ENCODE measurements around the gene CCDC92.

DNA sequence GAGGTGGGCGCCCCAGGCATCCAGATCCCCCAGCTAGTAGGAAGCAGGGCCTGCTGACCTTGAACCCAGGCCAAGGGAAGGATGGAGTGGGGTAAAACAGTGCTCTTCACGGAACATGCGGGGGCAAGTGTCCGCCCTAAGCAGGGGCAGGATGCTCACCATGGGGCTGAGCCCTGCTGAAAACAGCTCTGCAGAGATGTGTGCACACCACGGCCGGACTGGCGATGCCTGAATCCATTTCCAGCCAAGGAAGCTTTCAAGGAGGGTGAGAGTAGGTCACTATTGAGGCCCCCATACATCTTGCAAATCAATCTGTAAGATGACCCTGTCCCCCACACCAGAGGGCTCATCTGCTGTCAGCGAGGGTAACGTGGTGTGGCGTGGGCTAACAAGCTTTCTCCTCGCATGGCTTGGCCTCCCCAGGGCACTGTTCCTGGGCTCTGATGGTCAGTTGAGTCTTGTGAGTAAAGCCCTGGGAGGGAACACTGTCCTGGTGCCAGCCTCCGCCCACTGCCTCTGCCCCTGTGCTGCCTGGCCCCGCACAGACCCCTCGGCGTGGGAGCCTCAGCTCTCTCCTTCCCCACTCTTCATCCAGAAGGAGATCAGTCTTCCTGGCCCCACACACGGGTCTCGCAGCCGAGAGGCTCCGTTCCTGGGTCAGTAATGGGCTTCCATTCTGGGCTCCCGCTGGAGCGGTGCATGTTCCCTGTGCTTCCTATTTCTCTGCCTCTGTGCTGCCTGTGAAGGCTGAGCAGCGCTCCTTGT is 69.1 kb downstream of the CCDC92 start:
- TF ChIP-seq, protein P1, sequence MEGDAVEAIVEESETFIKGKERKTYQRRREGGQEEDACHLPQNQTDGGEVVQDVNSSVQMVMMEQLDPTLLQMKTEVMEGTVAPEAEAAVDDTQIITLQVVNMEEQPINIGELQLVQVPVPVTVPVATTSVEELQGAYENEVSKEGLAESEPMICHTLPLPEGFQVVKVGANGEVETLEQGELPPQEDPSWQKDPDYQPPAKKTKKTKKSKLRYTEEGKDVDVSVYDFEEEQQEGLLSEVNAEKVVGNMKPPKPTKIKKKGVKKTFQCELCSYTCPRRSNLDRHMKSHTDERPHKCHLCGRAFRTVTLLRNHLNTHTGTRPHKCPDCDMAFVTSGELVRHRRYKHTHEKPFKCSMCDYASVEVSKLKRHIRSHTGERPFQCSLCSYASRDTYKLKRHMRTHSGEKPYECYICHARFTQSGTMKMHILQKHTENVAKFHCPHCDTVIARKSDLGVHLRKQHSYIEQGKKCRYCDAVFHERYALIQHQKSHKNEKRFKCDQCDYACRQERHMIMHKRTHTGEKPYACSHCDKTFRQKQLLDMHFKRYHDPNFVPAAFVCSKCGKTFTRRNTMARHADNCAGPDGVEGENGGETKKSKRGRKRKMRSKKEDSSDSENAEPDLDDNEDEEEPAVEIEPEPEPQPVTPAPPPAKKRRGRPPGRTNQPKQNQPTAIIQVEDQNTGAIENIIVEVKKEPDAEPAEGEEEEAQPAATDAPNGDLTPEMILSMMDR (CRISPR knock-in tag; IDR thresholded peaks at IDR 0.05): no peak
- TF ChIP-seq HMG20A (CRISPR knock-in tag; IDR thresholded peaks at IDR 0.05; ENCODE audit: borderline replicate concordance) (no peak), KDM4B (CRISPR knock-in tag; IDR thresholded peaks at IDR 0.05) (no peak), REST (IDR thresholded peaks at IDR 0.05; ENCODE audit: borderline replicate concordance in 1 of 2, low read depth in 1 of 2, low read length in 2 of 2) (no peak), NPAS2 (CRISPR knock-in tag; IDR thresholded peaks at IDR 0.05; ENCODE audit: borderline replicate concordance) (no peak), PRMT3 (CRISPR knock-in tag; IDR thresholded peaks at IDR 0.05; ENCODE audit: borderline replicate concordance, low read depth) (no peak)
- TF ChIP-seq, protein P2, sequence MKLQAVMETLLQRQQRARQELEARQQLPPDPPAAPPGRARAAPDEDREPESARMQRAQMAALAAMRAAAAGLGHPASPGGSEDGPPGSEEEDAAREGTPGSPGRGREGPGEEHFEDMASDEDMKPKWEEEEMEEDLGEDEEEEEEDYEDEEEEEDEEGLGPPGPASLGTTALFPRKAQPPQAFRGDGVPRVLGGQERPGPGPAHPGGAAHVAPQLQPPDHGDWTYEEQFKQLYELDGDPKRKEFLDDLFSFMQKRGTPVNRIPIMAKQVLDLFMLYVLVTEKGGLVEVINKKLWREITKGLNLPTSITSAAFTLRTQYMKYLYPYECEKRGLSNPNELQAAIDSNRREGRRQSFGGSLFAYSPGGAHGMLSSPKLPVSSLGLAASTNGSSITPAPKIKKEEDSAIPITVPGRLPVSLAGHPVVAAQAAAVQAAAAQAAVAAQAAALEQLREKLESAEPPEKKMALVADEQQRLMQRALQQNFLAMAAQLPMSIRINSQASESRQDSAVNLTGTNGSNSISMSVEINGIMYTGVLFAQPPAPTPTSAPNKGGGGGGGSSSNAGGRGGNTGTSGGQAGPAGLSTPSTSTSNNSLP (IDR thresholded peaks at IDR 0.05; ENCODE audit: low read depth, low read length): no peak

All from HepG2 (cell line).